Jurkat, Clone E6-1 (cell line): ENCODE results near the gene GAS7.

Source experiments
- DNase-seq: peaks from one replicate; pipeline ENCODE4 v3.0.0-alpha.2; 2011; ENCODE audit warnings: low read depth, low spot score
- H3K4me3 ChIP-seq: 2 replicates; pipeline ENCODE4 v1.5.1; 2011; ENCODE audit warnings: mild to moderate bottlenecking, low read length, control low read depth, moderate library complexity

Gene GAS7

GRCh38 chr17:10205549-10206185 lies 7.3 kb upstream of the GAS7 start:
- DNase-seq: no peak

GRCh38 chr17:10201680-10202079 lies 3.3 kb upstream of the GAS7 start:
- no peak overlapping the region for H3K4me3 ChIP-seq
- no peak for DNase-seq

More at GRCh38 chr17:10205549-10206185, 7.3 kb upstream of the GAS7 start:
- H3K4me3 ChIP-seq: no peak overlapping the region

GRCh38 chr17:10200645-10201044 lies 2.2 kb upstream of the GAS7 start:
- no peak overlapping the region for H3K4me3 ChIP-seq
- no peak for DNase-seq

GRCh38 chr17:10200016-10200415 lies 1.6 kb upstream of the GAS7 start:
- no peak for DNase-seq
- H3K4me3 ChIP-seq: no peak overlapping the region

DNA sequence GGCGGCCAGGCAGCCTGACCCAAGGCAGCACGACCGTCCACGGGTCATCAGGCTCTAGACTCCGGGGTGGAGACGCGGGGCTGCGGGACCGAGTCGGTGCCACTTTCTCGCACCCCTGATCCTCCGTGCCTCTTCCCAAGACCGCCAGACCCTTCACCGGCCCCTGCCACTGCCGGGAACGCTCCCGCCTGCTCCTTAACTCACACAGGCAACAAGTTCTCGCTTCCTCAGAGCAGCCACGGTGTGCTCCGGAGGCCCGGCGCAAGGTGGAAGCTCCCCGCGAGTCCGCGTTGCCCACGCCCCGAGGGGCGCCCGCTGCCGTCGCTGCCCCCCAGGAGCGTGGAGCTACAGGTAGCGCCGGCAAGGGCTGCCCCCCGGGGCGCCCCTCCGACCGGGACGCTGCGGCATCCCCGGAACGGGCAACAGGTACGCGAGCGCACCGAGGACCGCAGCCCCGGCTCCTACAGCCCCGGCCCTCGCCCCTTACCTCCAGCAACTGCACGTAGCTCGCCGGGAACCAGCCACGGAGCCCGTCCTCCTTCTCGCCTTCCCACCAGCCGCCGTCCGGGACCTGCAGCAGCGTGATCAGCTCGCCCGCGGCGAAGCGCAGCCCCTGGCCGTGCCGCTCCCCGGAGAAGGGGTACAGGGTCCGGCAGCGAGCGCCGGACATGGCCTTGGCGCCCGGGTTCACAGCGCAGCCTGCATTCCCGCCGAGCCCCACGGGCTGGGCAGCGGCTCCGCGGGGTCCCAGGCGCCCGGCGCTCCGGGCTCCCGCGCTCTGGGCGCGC lies 491 bp downstream of the GAS7 start:
- peak overlapping the region; percentile 80 for H3K4me3 ChIP-seq
- DNase-seq: no peak

GRCh38 chr17:10197362-10197720 lies 1.1 kb downstream of the GAS7 start:
- peak overlapping the region; percentile 80 for H3K4me3 ChIP-seq
- DNase-seq: no peak

GRCh38 chr17:10196941-10197340 lies 1.5 kb downstream of the GAS7 start:
- peak overlapping the region; percentile 80 for H3K4me3 ChIP-seq
- DNase-seq: no peak

- no peak for DNase-seq
- H3K4me3 ChIP-seq: no peak overlapping the region
Observed at GRCh38 chr17:10196384-10196895, 2.0 kb downstream of the GAS7 start.

GRCh38 chr17:10195090-10195805 lies 3.2 kb downstream of the GAS7 start:
- no peak overlapping the region for H3K4me3 ChIP-seq
- DNase-seq: no peak

GRCh38 chr17:10193632-10194031 lies 4.8 kb downstream of the GAS7 start:
- no peak overlapping the region for H3K4me3 ChIP-seq
- no peak for DNase-seq

DNA sequence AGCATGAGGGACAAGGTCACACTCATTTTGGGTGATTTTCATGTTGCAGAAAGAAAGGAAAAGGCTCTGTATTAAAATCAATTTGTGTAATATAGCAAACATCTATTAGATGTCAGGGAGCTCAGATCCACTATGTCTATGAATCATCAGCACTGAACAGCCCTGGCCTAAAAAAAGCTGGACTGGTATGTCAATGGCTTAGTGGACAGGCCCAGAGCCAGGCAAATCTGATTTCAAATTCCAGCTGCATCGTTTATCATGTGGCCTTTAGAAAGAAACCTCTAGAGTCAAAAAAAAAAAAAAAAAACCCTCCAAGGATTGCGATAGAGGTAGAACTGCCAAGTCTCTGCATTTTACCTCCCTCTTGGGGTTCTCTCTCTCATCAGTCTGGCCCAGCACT lies 5.4 kb downstream of the GAS7 start:
- no peak for DNase-seq
- no peak overlapping the region for H3K4me3 ChIP-seq

GRCh38 chr17:10192461-10192860 lies 5.9 kb downstream of the GAS7 start:
- DNase-seq: no peak
- H3K4me3 ChIP-seq: no peak overlapping the region

DNA sequence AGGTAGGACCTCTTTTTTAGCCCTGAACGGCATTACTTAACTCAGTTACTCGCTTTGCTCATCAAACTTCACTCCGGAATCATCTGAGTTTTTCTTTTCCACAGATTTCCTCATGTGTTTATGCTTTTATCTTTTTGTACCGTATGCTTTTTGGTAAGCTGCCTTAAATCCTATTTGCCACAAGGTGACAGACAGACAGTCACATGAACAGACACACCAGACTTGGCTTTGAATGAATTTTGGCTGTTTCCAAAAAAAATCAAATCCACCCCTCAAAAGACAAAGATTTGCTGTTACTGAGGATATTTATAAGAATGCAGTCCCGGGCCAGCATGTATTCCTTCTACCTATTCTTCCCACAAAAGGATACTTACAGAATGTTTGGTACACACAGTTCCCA lies 10.9 kb downstream of the GAS7 start:
- DNase-seq: no peak
- H3K4me3 ChIP-seq: no peak overlapping the region

GRCh38 chr17:10186771-10187410 lies 11.5 kb downstream of the GAS7 start:
- no peak for DNase-seq
- no peak overlapping the region for H3K4me3 ChIP-seq

- DNase-seq: no peak
- no peak overlapping the region for H3K4me3 ChIP-seq
Observed at GRCh38 chr17:10183931-10184930, 14.2 kb downstream of the GAS7 start.

DNA sequence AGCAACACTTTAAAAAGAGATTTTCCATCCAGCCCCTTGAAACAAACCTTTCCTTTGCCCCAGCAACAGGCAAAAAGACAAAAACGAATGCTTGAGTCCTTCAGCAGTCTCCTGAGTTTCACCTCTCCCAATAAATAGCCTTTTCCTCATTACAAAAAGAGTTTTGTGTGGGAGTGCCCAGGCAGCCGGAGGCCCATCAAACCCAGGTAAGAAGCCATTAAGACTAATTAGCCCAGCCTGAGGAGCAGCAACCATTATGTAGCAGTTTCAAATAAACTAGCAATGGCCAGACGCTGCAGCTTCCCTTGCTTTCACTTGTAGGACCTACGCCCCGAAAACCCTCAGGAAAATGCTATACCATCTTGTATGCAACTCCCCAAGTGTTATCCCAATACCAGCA lies 15.6 kb downstream of the GAS7 start:
- no peak for DNase-seq
- H3K4me3 ChIP-seq: no peak overlapping the region

DNA sequence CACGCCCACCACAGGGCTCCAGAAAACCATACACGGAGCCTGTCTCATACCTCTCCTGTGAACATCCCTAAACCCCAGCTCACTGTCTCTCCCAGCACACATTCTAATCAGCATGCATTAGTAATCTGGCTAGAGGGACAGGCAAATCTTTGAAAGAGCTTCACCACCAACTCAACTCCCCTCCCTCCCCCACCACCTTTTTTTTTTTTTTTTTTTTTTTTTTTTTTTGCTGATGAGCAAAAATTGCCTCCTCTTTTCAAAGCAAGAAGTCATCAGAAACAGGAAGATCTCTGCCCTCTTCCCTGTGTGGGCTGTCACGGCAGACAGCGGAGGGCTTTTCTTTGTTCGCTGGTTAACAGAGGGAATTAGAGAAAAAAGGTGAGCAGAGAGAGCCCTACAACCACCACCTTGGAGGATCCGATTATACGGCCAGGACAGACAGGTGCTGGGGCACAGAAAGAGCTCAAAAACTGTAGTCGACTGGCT lies 19.9 kb downstream of the GAS7 start:
- DNase-seq: no peak

DNA sequence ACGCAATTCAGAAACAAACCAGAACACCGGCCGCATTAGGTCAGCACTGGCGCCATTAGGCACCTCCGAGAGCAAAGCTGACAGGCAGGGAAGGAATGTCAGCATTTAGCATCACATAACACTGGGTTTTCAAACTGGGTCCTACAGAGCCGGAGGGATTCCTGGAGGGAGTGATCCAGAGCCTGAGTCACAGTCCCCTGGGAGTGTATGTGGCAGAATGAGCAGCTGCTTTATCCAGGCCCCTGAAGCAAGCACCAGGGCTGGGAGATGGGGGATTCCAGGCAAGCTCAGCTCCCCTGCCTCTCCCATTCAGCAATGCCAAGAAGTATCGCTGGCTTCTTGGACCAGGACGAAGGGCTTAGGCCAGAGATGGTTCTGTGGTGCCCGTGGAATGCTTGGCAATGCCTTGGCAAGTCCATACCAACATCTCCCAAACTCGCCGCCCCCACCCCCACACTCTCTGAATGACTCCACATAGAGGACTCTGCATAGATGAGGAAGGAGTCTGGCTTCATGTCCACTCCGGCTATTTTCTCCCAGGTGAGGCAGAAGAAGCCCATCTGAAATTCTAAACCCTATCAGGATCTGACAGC lies 20.4 kb downstream of the GAS7 start:
- H3K4me3 ChIP-seq: no peak overlapping the region
- no peak for DNase-seq

More for the DNA sequence above, 19.9 kb downstream of the GAS7 start:
- no peak overlapping the region for H3K4me3 ChIP-seq
